A673 (cell line): ENCODE data around the gene MTHFD1L. TPM values are rescaled to one million over a fixed set of nuclear protein-coding genes. Genes with fewer than 3 reads are reported as not detected.

Experiments
- BruUV-seq: library from RNA; stranded (reverse); fragments of 400-500 nt; replicated peaks from 2 replicates; lab custom pipeline; 2021; lab: Mats Ljungman, UMichigan
- CTCF ChIA-PET: fragments of 300-600 bp; sonication (Branson Sonifier 250); formaldehyde crosslinking; loops from one replicate; lab custom pipeline; 2022; ENCODE audit warnings: antibody characterized with exemption; lab: Charles Lee
- POLR2A ChIA-PET: fragments of 300-600 bp; sonication (Branson Sonifier 250); formaldehyde crosslinking; loops from one replicate; lab custom pipeline; 2022; ENCODE audit warnings: antibody characterized with exemption; ENCODE audit not compliant: low non-redundant PET; lab: Charles Lee
- DNase-seq: peaks from one replicate; pipeline ENCODE4 v3.0.0-alpha.2; 2015; ENCODE audit warnings: low spot score
- H3K27ac ChIP-seq: fragments of 200-600 bp; sonication (generic); 2 replicates; pipeline ENCODE4 v1.5.1; 2016; ENCODE audit warnings: mixed run types, low read depth, mild to moderate bottlenecking, mixed read lengths, antibody characterized with exemption, low read length; ENCODE audit not compliant: poor library complexity, severe bottlenecking
- H3K27me3 ChIP-seq: fragments of 200-600 bp; sonication (generic); replicated peaks from 2 replicates; pipeline ENCODE4 v1.6.1; 2017; ENCODE audit warnings: mixed run types, low read depth, mild to moderate bottlenecking, mixed read lengths, antibody characterized with exemption, low read length; ENCODE audit not compliant: insufficient read depth, poor library complexity
- H3K36me3 ChIP-seq: fragments of 200-600 bp; sonication (generic); 2 replicates; pipeline ENCODE4 v1.6.1; 2016; ENCODE audit warnings: mixed run types, mild to moderate bottlenecking, mixed read lengths, antibody characterized with exemption, low read length; ENCODE audit not compliant: insufficient read depth, poor library complexity, severe bottlenecking
- H3K4me1 ChIP-seq: fragments of 200-600 bp; sonication (generic); 2 replicates; pipeline ENCODE4 v1.6.1; 2017; ENCODE audit warnings: mixed run types, mild to moderate bottlenecking, mixed read lengths, antibody characterized with exemption, low read length; ENCODE audit not compliant: insufficient read depth, poor library complexity, severe bottlenecking
- H3K4me3 ChIP-seq: fragments of 200-600 bp; sonication (generic); 2 replicates; pipeline ENCODE4 v1.5.1; 2016; ENCODE audit warnings: low read depth, mixed run types, mild to moderate bottlenecking, mixed read lengths, low read length; ENCODE audit not compliant: poor library complexity, severe bottlenecking
- H3K9me3 ChIP-seq: fragments of 200-600 bp; sonication (generic); 2 replicates; pipeline ENCODE4 v1.6.1; 2016; ENCODE audit warnings: mixed run types, low read depth, mild to moderate bottlenecking, mixed read lengths, antibody characterized with exemption, low read length; ENCODE audit not compliant: poor library complexity, severe bottlenecking
- EZH2 ChIP-seq: fragments of 200-600 bp; sonication (generic); IDR thresholded peaks from 2 replicates; pipeline ENCODE4 v1.6.1; 2017; ENCODE audit warnings: borderline replicate concordance, low read depth, mild to moderate bottlenecking, mixed read lengths, antibody characterized with exemption, low read length; ENCODE audit not compliant: poor library complexity, severe bottlenecking
- intact Hi-C: fragments of 100-400 bp; cut with micrococcal nuclease; formaldehyde crosslinking; loops from one replicate; pipeline ENCODE4 v1.10.0; 2022; ENCODE audit not compliant: unreplicated experiment
- total RNA-seq: library from RNA; stranded (reverse); gene quantifications from 2 replicates; pipeline ENCODE4 v1.2.3, GENCODE V29; 2021
- TF ChIP-seq, protein P1 (sequence below): fragments of 300-800, 200-600 bp; sonication (generic); conservative IDR thresholded peaks from 2 replicates; pipeline ENCODE4 v1.5.1; 2017; ENCODE audit warnings: low read depth, mild to moderate bottlenecking, antibody characterized with exemption, low read length, moderate library complexity, mixed read lengths

MTHFD1L gene
- total RNA-seq, 1 experiment from 2014 or later = 78.7 TPM

DNA sequence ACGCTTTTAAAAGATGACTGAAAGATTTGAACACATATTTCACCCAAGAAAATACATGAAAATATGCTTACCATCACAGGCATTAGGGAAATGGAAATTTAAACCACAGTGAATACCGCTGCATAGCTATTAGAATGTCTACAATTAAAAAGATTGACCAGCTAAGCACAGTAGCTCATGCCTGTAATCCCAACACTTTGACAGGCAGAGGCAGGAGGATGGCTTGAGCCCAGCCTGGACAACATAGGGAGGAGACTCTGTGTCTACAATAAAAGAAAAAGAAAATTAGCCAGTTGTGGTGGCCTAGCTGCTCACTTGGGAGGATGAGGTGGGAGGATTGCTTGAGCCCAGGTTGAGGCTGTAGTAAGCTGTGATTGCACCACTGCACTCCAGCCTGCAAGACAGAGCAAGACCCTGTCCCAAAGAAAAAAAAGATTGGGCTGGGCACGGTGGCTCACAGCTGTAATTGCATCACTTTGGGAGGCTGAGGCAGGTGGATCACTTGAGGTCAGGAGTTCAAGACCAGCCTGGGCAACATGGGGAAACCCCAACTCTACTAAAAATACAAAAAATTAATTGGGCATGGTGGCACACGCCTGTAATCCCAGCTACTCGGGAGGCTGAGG, 210.5 kb downstream of the MTHFD1L start:
- intact Hi-C loops = no loop called here
- no TSS peak for BruUV-seq
- Histone ChIP-seq H3K4me3 (no peak overlapping the region), H3K9me3 (peaks cover 3% of the 10 kb centered on the region), H3K4me1 (no peaks in the 10 kb centered on the region), H3K36me3 (no peaks in the 10 kb centered on the region), H3K27ac (no peak overlapping the region), H3K27me3 (no peaks in the 10 kb centered on the region)
- ChIA-PET POLR2A (no interaction called here), CTCF (no interaction called here)
- TF ChIP-seq EZH2 = no peak
- TF ChIP-seq, protein P1, sequence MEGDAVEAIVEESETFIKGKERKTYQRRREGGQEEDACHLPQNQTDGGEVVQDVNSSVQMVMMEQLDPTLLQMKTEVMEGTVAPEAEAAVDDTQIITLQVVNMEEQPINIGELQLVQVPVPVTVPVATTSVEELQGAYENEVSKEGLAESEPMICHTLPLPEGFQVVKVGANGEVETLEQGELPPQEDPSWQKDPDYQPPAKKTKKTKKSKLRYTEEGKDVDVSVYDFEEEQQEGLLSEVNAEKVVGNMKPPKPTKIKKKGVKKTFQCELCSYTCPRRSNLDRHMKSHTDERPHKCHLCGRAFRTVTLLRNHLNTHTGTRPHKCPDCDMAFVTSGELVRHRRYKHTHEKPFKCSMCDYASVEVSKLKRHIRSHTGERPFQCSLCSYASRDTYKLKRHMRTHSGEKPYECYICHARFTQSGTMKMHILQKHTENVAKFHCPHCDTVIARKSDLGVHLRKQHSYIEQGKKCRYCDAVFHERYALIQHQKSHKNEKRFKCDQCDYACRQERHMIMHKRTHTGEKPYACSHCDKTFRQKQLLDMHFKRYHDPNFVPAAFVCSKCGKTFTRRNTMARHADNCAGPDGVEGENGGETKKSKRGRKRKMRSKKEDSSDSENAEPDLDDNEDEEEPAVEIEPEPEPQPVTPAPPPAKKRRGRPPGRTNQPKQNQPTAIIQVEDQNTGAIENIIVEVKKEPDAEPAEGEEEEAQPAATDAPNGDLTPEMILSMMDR = no peak
- DNase-seq = no peak

DNA sequence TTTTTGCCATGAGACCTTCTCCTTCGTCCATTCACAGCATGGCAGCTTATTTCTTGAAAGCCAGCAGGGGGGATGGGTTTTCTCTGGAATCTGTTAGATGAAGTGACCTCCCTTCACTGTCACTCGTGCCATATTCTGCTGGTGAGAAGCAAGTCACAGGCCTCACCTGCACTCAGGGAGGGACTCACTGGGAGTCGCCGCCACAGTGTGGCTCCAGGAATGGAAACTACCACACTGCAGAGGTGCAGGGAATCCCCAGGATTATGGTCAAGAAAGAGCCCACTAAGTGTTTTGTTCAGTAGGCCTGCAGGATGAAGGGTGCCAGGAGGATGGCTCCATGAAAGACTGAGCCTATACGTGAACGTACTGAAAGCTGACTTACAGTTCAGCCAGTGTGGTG, 213.2 kb downstream of the MTHFD1L start:
- no peak overlapping the region for H3K4me3 ChIP-seq
- no TSS peak for BruUV-seq
- H3K27ac ChIP-seq = no peak overlapping the region
- H3K4me1 ChIP-seq = no peaks in the 10 kb centered on the region
- H3K9me3 ChIP-seq = peaks cover 3% of the 10 kb centered on the region
- TF ChIP-seq, protein P1 = no peak
- TF ChIP-seq EZH2 = no peak
- ChIA-PET CTCF (no interaction called here), POLR2A (no interaction called here)
- DNase-seq = no peak
- H3K36me3 ChIP-seq = no peaks in the 10 kb centered on the region
- H3K27me3 ChIP-seq = no peaks in the 10 kb centered on the region
- intact Hi-C loops = no loop called here

- no peaks in the 10 kb centered on the region for H3K9me3 ChIP-seq
- H3K4me3 ChIP-seq = no peak overlapping the region
- no TSS peak for BruUV-seq
- no peaks in the 10 kb centered on the region for H3K36me3 ChIP-seq
- CTCF ChIA-PET = interaction anchor here (0.6 kb wide), 1 partner anchor 214 kb away, joined by 8 read pairs; no protein-coding TSS in a partner anchor
- H3K27ac ChIP-seq = no peak overlapping the region
- H3K4me1 ChIP-seq = no peaks in the 10 kb centered on the region
- H3K27me3 ChIP-seq = no peaks in the 10 kb centered on the region
- intact Hi-C loops = no loop called here
- TF ChIP-seq, protein P1 = no peak
- no peak for TF ChIP-seq EZH2
- POLR2A ChIA-PET = no interaction called here
- no peak for DNase-seq
Measured at GRCh38 chr6:151081656-151082055, 216.2 kb downstream of the MTHFD1L start.
